ENCODE measurements around the gene OXER1. TPM values are rescaled to one million over a fixed set of nuclear protein-coding genes. Genes with fewer than 3 reads are reported as not detected.

The OXER1 gene
- total and polyA plus RNA-seq, 2 of the 13 experiments (the other 11 are each of a cell fraction or from before 2014, with no cell fraction given) = 8.0 to 9.0 TPM

DNA sequence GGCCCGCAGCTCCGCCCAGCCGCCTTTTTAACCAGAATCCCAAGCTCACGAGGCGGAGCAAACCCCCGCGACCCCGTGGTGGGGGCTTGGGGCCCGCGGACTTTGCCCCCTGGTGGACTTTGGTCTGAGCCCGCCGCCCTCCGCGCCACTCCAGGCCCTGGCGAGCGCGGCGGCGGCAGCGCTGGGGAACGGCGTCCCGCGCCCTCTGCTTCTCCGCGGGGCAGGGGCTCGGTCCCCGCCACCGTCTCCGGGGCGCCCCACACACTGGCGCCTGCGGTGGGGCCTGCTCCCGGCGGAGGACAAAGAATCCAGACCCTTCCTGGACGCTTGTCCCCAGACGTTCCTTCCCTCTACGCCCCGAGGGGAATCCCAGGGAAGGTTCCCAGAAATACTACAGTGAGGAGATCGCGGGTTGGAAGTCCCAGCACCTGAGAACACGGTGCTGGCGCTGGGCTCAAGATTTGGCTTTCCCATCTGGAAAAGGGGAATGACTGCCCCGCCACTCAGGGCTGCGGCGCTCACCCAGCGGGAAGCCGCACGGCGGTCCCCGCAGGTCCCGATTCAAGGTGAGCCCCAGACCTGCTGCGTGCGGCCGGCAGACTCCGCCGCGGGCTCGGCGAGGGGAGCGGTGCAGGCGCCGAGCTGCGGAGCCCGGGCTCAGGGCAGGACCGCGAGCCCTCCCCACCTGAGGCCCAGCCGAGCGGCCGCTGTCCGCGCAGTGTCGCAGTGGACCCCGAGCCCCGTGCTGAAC, 28.8 kb upstream of the OXER1 start, which contains the start of gene HAAO (continued):
- TF ChIP-seq, protein P1, sequence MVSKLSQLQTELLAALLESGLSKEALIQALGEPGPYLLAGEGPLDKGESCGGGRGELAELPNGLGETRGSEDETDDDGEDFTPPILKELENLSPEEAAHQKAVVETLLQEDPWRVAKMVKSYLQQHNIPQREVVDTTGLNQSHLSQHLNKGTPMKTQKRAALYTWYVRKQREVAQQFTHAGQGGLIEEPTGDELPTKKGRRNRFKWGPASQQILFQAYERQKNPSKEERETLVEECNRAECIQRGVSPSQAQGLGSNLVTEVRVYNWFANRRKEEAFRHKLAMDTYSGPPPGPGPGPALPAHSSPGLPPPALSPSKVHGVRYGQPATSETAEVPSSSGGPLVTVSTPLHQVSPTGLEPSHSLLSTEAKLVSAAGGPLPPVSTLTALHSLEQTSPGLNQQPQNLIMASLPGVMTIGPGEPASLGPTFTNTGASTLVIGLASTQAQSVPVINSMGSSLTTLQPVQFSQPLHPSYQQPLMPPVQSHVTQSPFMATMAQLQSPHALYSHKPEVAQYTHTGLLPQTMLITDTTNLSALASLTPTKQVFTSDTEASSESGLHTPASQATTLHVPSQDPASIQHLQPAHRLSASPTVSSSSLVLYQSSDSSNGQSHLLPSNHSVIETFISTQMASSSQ (IDR thresholded peaks at IDR 0.05; ENCODE audit: low read depth) = peak; percentile 57; the same call in 1 of the 2 replicates
- TF ChIP-seq, protein P1 (CRISPR knock-in tag; IDR thresholded peaks at IDR 0.05; ENCODE audit: borderline replicate concordance) = peak; percentile 91; the same call in 1 of the 2 replicates
- TF ChIP-seq ZNF724P (CRISPR knock-in tag; IDR thresholded peaks at IDR 0.05; ENCODE audit: borderline replicate concordance) (peak; percentile 98; the same call in 1 of the 2 replicates), SMAD3 (CRISPR knock-in tag; IDR thresholded peaks at IDR 0.05) (peak; percentile 99), ZNF496 (CRISPR knock-in tag; IDR thresholded peaks at IDR 0.05; ENCODE audit: insufficient replicate concordance) (no peak), ZNF550 (CRISPR knock-in tag; IDR thresholded peaks at IDR 0.05; ENCODE audit: borderline replicate concordance) (no peak; the same call in 1 of the 2 replicates), NONO (IDR thresholded peaks at IDR 0.05) (no peak), NONO (CRISPR knock-in tag; conservative IDR thresholded peaks at IDR 0.05) (peak; percentile 99), ZNF672 (CRISPR knock-in tag; IDR thresholded peaks at IDR 0.05) (no peak), MAZ (IDR thresholded peaks at IDR 0.05; ENCODE audit: borderline replicate concordance, low read depth, low read length) (peak; percentile 99), MAZ (CRISPR knock-in tag; IDR thresholded peaks at IDR 0.05; ENCODE audit: low read depth) (peak; percentile 100), ZNF205 (CRISPR knock-in tag; IDR thresholded peaks at IDR 0.05) (peak; percentile 93), KDM5A (IDR thresholded peaks at IDR 0.05; ENCODE audit: borderline replicate concordance, low read length) (peak; percentile 76; the same call in 1 of the 2 replicates), NPAS2 (CRISPR knock-in tag; IDR thresholded peaks at IDR 0.05; ENCODE audit: borderline replicate concordance) (peak; percentile 79; the same call in 1 of the 2 replicates), ARNT (IDR thresholded peaks at IDR 0.05) (no peak), CENPX (CRISPR knock-in tag; IDR thresholded peaks at IDR 0.05) (no peak), MTF2 (CRISPR knock-in tag; IDR thresholded peaks at IDR 0.05; ENCODE audit: borderline replicate concordance) (0 out of 2 replicates have a peak, but pooled peaks have one; percentile 24), ATF7-NPFF (CRISPR knock-in tag; IDR thresholded peaks at IDR 0.05; ENCODE audit: low read depth) (peak; percentile 98), ZNF232 (CRISPR knock-in tag; IDR thresholded peaks at IDR 0.05; ENCODE audit: borderline replicate concordance) (peak; percentile 97), NFYC (CRISPR knock-in tag; IDR thresholded peaks at IDR 0.05) (peak; percentile 48; the same call in 1 of the 2 replicates), KLF9 (CRISPR knock-in tag; IDR thresholded peaks at IDR 0.05; ENCODE audit: low read depth) (0 out of 2 replicates have a peak, but pooled peaks have one; percentile 52), AGO2 (optimal IDR thresholded peaks at IDR 0.05; ENCODE audit: low read depth, low read length) (peak; percentile 100)
- TF ChIP-seq, protein P2, sequence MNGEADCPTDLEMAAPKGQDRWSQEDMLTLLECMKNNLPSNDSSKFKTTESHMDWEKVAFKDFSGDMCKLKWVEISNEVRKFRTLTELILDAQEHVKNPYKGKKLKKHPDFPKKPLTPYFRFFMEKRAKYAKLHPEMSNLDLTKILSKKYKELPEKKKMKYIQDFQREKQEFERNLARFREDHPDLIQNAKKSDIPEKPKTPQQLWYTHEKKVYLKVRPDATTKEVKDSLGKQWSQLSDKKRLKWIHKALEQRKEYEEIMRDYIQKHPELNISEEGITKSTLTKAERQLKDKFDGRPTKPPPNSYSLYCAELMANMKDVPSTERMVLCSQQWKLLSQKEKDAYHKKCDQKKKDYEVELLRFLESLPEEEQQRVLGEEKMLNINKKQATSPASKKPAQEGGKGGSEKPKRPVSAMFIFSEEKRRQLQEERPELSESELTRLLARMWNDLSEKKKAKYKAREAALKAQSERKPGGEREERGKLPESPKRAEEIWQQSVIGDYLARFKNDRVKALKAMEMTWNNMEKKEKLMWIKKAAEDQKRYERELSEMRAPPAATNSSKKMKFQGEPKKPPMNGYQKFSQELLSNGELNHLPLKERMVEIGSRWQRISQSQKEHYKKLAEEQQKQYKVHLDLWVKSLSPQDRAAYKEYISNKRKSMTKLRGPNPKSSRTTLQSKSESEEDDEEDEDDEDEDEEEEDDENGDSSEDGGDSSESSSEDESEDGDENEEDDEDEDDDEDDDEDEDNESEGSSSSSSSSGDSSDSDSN (CRISPR knock-in tag; IDR thresholded peaks at IDR 0.05) = peak; percentile 97
- TF ChIP-seq, protein P3, sequence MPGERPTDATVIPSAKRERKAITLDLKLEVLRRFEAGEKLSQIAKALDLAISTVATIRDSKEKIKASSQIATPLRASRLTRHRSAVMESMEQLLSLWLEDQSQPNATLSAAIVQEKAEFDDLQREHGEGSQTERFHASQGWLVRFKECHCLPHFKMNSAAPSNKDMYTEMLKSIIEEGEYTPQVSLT (CRISPR knock-in tag; IDR thresholded peaks at IDR 0.05; ENCODE audit: borderline replicate concordance, low read depth) = peak; percentile 88; the same call in 1 of the 2 replicates
